GM15510 (cell line): ENCODE data around the gene EDIL3.

Experiments used
- POLR2A ChIP-seq: IDR thresholded peaks from 3 replicates; pipeline ENCODE4 v1.6.1; 2011; ENCODE audit warnings: borderline replicate concordance; ENCODE audit not compliant: insufficient read length; ENCODE audit errors: extremely low read depth

The EDIL3 gene

DNA sequence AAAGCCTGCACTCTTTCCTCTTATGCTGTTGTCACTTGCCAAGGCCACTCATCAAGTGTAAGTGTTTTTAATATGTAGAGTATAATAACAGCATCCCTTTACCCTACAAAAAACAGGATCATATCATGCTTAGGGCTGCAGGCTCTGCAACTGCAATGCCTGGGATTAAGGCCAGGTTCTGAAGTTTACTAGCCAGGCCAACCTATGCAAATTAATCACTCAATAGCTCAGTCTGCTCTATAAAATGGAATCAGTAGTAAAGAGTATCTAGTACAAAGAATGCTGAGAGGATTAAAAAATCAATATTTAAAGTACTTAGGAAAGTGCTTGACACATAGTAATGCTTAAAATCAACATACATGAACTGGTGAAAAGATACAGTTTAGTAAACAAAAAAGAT, 253.3 kb downstream of the EDIL3 start:
- no peak for TF ChIP-seq POLR2A

GRCh38 chr5:84130006-84130580, 254.6 kb downstream of the EDIL3 start:
- TF ChIP-seq POLR2A, result no peak

- no peak for TF ChIP-seq POLR2A
These were observed 259.5 kb downstream of the EDIL3 start for GRCh38 chr5:84125216-84125615.

GRCh38 chr5:84119252-84119651, 265.4 kb downstream of the EDIL3 start:
- no peak for TF ChIP-seq POLR2A

DNA sequence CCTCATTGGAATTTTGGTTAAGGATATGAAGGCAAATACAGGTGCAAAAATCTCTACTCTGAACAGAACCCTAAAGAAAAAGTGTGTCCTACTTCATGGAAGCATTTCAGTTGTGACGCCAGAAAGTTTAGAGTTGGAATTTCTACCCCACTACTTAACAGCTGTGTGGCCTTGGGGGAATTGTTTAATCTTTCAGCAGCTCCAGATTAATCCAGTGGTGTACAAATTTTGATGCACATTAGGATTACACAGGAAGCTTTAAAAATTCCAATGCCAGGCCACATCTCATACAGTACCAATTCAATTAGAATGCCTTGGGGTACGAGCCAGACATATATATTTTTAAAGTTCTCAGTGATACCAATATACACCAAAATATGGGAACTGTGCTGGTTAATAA, 266.1 kb downstream of the EDIL3 start:
- no peak for TF ChIP-seq POLR2A

DNA sequence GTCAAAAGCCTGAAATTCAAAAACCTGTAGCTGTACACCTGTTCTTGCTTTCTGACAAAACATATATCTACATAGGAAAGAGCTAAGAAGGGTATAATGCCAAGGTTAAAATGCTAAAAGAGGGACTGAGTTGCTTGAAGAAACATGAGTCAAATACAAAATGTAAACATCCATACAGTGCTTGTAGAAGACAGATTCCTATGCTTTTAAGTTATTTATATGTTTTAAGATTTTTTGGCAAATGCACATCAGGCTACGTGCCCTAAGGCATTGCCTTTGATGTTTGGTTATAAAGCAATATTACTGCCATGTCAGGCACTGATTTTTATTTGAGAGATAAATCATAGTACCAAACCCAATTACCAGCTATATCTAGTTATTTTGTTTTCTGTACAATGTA, 269.0 kb downstream of the EDIL3 start:
- TF ChIP-seq POLR2A, result no peak

DNA sequence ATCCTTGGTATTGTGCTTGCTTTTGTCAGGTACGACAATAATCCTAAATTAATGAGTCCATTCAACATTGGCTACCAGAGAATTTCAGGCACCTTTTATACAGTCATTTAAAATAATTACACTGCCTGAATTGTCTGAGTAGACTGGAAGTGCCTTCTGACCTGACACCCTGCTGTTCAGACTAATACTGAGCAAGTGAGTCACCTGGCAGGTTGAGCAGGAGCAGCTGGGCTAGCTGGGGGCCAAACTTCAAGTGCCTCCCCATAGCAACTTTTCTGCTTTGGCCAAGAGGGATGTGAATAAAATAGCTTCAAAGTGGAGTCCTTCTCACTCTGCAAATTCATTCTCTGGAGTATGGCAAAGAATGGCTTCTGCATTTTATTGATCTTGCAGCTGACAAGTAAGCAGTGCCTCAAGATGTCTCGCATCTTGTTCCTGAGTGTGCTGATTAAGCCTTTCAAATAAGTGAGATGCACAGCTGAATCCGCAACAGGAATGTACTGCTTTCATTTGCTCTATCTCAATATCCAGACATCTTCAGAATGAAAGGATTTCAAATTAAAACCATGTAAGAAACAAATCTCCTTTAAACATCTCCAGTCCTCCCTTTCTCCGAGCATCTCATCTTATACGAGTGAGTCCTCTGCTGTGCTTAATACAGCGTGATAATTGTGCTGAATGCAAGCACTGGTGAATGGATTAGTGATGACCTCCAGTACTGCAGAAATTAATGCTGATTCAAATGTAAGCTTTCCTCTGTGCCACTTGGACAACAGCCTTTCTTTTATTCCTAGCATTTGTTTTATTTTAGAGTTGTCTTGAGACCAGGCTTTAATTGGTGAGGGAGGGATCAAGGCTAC, 271.2 kb downstream of the EDIL3 start:
- no peak for TF ChIP-seq POLR2A

GRCh38 chr5:84092738-84093137, 291.9 kb downstream of the EDIL3 start:
- no peak for TF ChIP-seq POLR2A

- TF ChIP-seq POLR2A, result no peak
These were observed 293.4 kb downstream of the EDIL3 start for GRCh38 chr5:84091127-84091799.

DNA sequence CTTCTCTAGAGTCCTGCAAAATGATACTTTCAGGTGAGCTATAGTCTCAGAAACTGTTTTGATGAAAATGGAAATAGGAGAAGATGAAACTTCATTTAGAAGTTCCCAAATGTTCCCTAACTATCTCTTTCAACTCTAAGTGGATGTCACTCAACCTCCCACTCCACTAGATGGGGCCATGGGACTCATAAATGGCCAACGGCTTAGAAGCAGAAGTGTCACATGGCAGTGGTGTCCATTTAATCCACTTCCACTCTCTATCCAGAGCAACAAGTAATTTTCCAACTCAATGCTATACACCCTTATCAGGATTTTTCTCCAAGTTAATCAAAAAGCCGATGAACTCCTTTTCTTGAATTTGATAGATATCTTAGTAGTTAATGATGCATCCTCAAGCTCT, 295.7 kb downstream of the EDIL3 start:
- TF ChIP-seq POLR2A, result no peak

DNA sequence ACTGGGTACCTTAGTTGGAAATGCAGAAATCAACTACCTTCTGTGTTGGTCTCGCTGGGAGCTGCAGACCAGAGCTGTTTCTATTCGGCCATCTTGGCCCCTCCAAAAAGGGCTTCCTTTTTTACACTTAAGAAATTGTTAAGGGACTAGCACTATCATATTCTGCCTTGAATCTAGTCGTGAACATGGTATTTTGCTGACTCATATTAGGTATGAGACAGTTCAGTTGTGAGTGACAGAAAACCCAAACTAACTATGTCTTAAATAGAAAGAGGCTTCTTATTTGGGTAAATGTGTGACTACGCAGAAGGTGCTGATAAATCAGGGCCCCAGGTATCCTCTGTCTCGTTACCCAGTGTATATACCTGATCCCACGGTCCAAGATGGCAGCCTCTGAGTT, 298.2 kb downstream of the EDIL3 start:
- no peak for TF ChIP-seq POLR2A

DNA sequence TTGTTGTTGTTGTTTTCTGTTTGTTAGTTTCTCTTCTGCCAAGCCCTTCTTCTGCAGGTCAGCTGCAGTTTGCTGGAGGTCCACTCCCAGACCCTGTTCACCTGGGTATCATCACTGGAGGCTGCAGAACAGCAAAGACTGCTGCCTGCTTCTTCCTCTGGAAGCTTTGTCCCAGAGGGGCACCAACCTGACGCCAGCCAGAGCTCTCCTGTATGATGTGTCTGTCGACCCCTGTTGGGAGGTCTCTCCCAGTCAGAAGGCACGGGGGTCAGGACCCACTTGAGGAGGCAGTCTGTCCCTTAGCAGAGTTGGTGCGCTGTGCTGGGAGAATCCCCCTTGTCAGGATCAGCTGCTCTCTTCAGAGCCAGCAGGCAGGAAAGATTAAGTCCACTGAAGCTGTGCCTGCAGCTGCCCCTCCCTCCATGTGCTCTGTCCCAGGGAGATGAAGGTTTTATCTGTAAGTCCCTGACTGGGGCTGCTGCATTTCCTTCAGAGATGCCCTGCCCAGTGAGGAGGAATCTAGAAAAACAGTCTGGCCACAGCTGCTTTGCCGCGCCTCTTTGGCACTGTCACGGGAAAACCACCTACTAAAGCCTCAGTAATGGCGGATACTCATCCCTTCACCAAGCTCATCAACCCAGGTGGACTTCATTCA, 299.2 kb downstream of the EDIL3 start:
- TF ChIP-seq POLR2A, result no peak

- TF ChIP-seq POLR2A, result no peak
These were observed 303.8 kb downstream of the EDIL3 start for GRCh38 chr5:84080908-84081307.

- no peak for TF ChIP-seq POLR2A
These were observed 312.3 kb downstream of the EDIL3 start for GRCh38 chr5:84072339-84072738.

DNA sequence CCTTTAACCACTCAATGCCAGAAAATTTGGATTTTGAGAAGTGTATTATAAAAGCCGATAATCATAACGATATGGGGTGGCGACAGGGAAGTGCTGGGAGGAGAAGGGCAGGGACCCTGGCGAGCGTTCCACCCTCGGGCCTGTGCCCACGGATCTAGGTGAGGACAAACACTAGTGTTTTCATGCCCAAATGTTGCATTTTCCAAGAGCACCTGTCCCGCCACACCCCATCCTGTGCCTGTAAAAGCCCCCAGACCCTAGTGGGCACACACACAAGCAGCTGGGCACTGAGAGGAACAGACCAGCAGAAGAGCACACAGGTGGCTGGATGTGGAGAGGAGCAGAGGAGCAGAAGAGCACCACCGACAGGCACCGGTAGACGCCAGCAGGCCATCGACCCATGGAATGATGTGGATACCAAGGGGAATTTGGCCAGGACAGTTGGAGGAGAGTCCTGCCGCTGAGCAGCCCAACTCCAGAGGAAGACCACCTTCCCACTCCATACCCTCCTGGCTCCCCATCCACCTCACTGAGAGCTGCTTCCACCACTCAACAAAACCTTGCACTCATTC, 315.0 kb downstream of the EDIL3 start:
- TF ChIP-seq POLR2A, result no peak
